H9 (cell line): Measurements from ENCODE around the gene ABHD5. TPM values are rescaled to one million over a fixed set of nuclear protein-coding genes. Genes with fewer than 3 reads are reported as not detected.

Source experiments
- DNase-seq: peaks from one replicate; pipeline ENCODE4 v3.0.0-alpha.2; 2017
- H2AFZ ChIP-seq: one replicate; pipeline ENCODE4 v1.6.1; 2013; ENCODE audit warnings: mild to moderate bottlenecking, low read length, control low read depth, moderate library complexity
- H2AK5ac ChIP-seq: 2 replicates; pipeline ENCODE4 v1.6.1; 2013; ENCODE audit warnings: low read length, control low read depth, mixed read lengths; ENCODE audit not compliant: insufficient read length
- H2BK120ac ChIP-seq: one replicate; pipeline ENCODE4 v1.6.1; 2013; ENCODE audit warnings: low read depth, mild to moderate bottlenecking, low read length, control low read depth, inconsistent platforms; ENCODE audit not compliant: poor library complexity, severe bottlenecking
- H2BK12ac ChIP-seq: 2 replicates; pipeline ENCODE4 v1.6.1; 2013; ENCODE audit warnings: low read length, control low read depth, mixed read lengths, low read depth; ENCODE audit not compliant: insufficient read length
- H2BK15ac ChIP-seq: 2 replicates; pipeline ENCODE4 v1.6.1; 2013; ENCODE audit warnings: low read depth, low read length, control low read depth
- H2BK20ac ChIP-seq: one replicate; pipeline ENCODE4 v1.6.1; 2013; ENCODE audit warnings: low read depth, mild to moderate bottlenecking, low read length, control low read depth, inconsistent platforms; ENCODE audit not compliant: poor library complexity, severe bottlenecking
- H2BK5ac ChIP-seq: 2 replicates; pipeline ENCODE4 v1.6.1; 2013; ENCODE audit warnings: low read length, control low read depth, mixed read lengths; ENCODE audit not compliant: insufficient read length
- H3K14ac ChIP-seq: 2 replicates; pipeline ENCODE4 v1.6.1; 2013; ENCODE audit warnings: low read length, control low read depth; ENCODE audit not compliant: insufficient read depth
- H3K18ac ChIP-seq: 2 replicates; pipeline ENCODE4 v1.6.1; 2013; ENCODE audit warnings: low read depth, mild to moderate bottlenecking, mixed read lengths, low read length, control low read depth; ENCODE audit not compliant: insufficient read length
- H3K23ac ChIP-seq: 2 replicates; pipeline ENCODE4 v1.6.1; 2013; ENCODE audit warnings: low read length, control low read depth, mixed read lengths, low read depth; ENCODE audit not compliant: insufficient read length
- H3K23me2 ChIP-seq: 2 replicates; pipeline ENCODE4 v1.6.1; 2013; ENCODE audit warnings: low read depth, mild to moderate bottlenecking, mixed read lengths, low read length, control low read depth; ENCODE audit not compliant: insufficient read length, poor library complexity, severe bottlenecking
- H3K27ac ChIP-seq: 2 replicates; pipeline ENCODE4 v1.5.1; 2013; ENCODE audit warnings: low read length, control low read depth, mixed read lengths, low read depth; ENCODE audit not compliant: insufficient read length
- H3K27me3 ChIP-seq: 2 replicates; pipeline ENCODE4 v1.6.1; 2013; ENCODE audit warnings: low read length, control low read depth, inconsistent platforms; ENCODE audit not compliant: insufficient read depth
- H3K4ac ChIP-seq: 2 replicates; pipeline ENCODE4 v1.6.1; 2013; ENCODE audit warnings: low read depth, mild to moderate bottlenecking, control low read depth, inconsistent platforms, low read length, moderate library complexity
- H3K4me1 ChIP-seq: 2 replicates; pipeline ENCODE4 v1.6.1; 2013; ENCODE audit warnings: low read length, control low read depth, inconsistent platforms; ENCODE audit not compliant: insufficient read depth
- H3K4me2 ChIP-seq: 2 replicates; pipeline ENCODE4 v1.6.1; 2013; ENCODE audit warnings: low read length, control low read depth, mixed read lengths; ENCODE audit not compliant: insufficient read length, insufficient read depth
- H3K56ac ChIP-seq: 2 replicates; pipeline ENCODE4 v1.6.1; 2013; ENCODE audit warnings: low read depth, mild to moderate bottlenecking, mixed read lengths, low read length, control low read depth; ENCODE audit not compliant: insufficient read length
- H3K79me1 ChIP-seq: 2 replicates; pipeline ENCODE4 v1.6.1; 2013; ENCODE audit warnings: low read depth, mild to moderate bottlenecking, moderate library complexity, low read length, control low read depth, inconsistent platforms; ENCODE audit not compliant: insufficient read depth, poor library complexity, severe bottlenecking
- H3K79me2 ChIP-seq: 2 replicates; pipeline ENCODE4 v1.6.1; 2013; ENCODE audit warnings: low read length, control low read depth, inconsistent platforms; ENCODE audit not compliant: insufficient read depth
- H3K9ac ChIP-seq: 2 replicates; pipeline ENCODE4 v1.6.1; 2013; ENCODE audit warnings: low read length, control low read depth, mixed read lengths; ENCODE audit not compliant: insufficient read length; ENCODE audit errors: extremely low read depth
- H3K9me3 ChIP-seq: one replicate; pipeline ENCODE4 v1.6.1; 2013; ENCODE audit warnings: low read depth, low read length, inconsistent platforms; ENCODE audit not compliant: control insufficient read depth
- H3T11ph ChIP-seq: one replicate; pipeline ENCODE4 v1.6.1; 2013; ENCODE audit warnings: mild to moderate bottlenecking, low read length, control low read depth, inconsistent platforms
- H4K20me1 ChIP-seq: one replicate; pipeline ENCODE4 v1.6.1; 2013; ENCODE audit not compliant: control insufficient read depth, insufficient read length, insufficient read depth
- H4K5ac ChIP-seq: 2 replicates; pipeline ENCODE4 v1.6.1; 2013; ENCODE audit warnings: low read depth, mild to moderate bottlenecking, mixed read lengths, low read length, control low read depth; ENCODE audit not compliant: insufficient read length
- H4K8ac ChIP-seq: replicated peaks from 2 replicates; pipeline ENCODE4 v1.6.1; 2013; ENCODE audit warnings: low read length, control low read depth, mixed read lengths, low read depth; ENCODE audit not compliant: insufficient read length
- H4K91ac ChIP-seq: 2 replicates; pipeline ENCODE4 v1.6.1; 2013; ENCODE audit warnings: low read depth, mild to moderate bottlenecking, moderate library complexity, mixed read lengths, low read length, control low read depth; ENCODE audit not compliant: insufficient read length
- H3K27ac Mint-ChIP-seq, 3 experiments: 2 replicates in 2 of 3; 3 replicates in 1 of 3; pipeline ENCODE4 v1.8.0; 2020 to 2021; ENCODE audit warnings: mixed read lengths in 3 of 3, mild to moderate bottlenecking in 1 of 3, moderate library complexity in 1 of 3
- H3K27me3 Mint-ChIP-seq: 2 replicates; pipeline ENCODE4 v1.8.0; 2021; ENCODE audit warnings: low read depth, mild to moderate bottlenecking, moderate library complexity, mixed read lengths
- H3K36me3 Mint-ChIP-seq, 3 experiments: 2 replicates in 2 of 3; 3 replicates in 1 of 3; pipeline ENCODE4 v1.8.0; 2020 to 2021; ENCODE audit warnings: low read depth in 3 of 3, mixed read lengths in 3 of 3; ENCODE audit not compliant: insufficient read depth in 1 of 3
- H3K4me1 Mint-ChIP-seq, 2 experiments: 2 replicates each; pipeline ENCODE4 v1.8.0; 2020; ENCODE audit warnings: mixed read lengths in 2 of 2
- H3K4me3 Mint-ChIP-seq, 2 experiments: 2 replicates in 1 of 2; 3 replicates in 1 of 2; pipeline ENCODE4 v1.8.0; 2020 to 2021; ENCODE audit warnings: mild to moderate bottlenecking in 2 of 2, mixed read lengths in 2 of 2, moderate library complexity in 1 of 2
- H3K9me3 Mint-ChIP-seq, 2 experiments: 2 replicates in 1 of 2; 3 replicates in 1 of 2; pipeline ENCODE4 v1.8.0; 2020; ENCODE audit warnings: mild to moderate bottlenecking in 2 of 2, mixed read lengths in 2 of 2, moderate library complexity in 1 of 2
- WGBS: extraction: QIAGEN DNeasy Blood & Tissue Kit; methylation state at CpG from one replicate; pipeline ENCODE4 v1.1.7; 2013; ENCODE audit warnings: missing lambda C conversion rate, low lambda C conversion rate, mixed read lengths; ENCODE audit not compliant: insufficient read length; ENCODE audit errors: extremely low coverage; 5-methylcytosine and 5-hydroxymethylcytosine counted together
- total RNA-seq: library from RNA; stranded (reverse); gene quantifications from 2 replicates; pipeline ENCODE4 v1.2.1, GENCODE V29; 2021
- TF ChIP-seq, protein P1 (sequence below): fragments of 200-600 bp; sonication (generic); conservative IDR thresholded peaks from 3 replicates; pipeline ENCODE4 v1.8.0; 2021; ENCODE audit warnings: antibody characterized with exemption, mild to moderate bottlenecking

ABHD5 gene
- total RNA-seq, 1 experiment from 2014 or later, result 13.1 TPM

DNA sequence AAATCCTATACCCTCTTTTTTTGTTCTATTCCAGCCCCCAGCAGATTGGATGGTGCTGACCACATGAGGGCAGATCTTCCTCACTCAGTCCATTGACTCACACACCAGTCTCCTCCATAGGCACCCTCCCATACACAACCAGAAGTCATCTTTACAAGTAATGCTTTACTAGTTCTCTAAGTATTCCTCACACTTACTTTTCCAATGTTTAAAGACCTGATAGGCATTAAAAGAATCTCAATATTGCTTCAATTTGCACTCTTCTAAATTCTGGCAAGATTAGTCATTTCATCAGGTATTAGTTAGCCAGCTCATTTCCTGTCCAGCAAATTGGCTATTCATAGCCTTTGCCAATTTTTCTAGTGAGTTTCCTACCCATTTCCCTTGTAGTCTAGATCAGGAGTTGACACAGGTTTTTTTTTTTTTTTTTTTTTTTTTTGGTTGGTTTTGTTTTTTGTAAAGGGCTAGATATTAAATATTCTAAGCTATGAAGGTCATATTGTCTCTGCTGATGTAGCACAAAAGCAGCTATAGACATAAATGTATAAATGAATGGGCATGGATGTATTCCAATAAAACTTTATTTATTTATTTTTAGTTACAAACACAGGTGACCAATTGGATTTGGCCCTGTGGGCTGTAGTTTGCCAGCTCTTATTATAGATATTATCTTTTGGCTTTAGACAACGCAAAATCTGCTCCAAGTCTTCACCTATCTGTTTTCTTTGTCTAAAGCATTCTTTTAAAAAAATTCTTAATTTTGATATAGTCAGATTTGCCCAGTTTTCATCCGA, 76.1 kb downstream of the ABHD5 start:
- Mint-ChIP-seq H3K27me3 (peaks cover 9% of the 10 kb centered on the region), H3K9me3 (no peaks in the 10 kb centered on the region), H3K27ac (no peak overlapping the region), H3K36me3 (no peaks in the 10 kb centered on the region), H3K4me3 (no peak overlapping the region), H3K4me1 (peaks cover 13 to 14% of the 10 kb centered on the region in 2 experiments)
- Histone ChIP-seq H3K9ac (no peak overlapping the region), H3K23ac (no peak overlapping the region), H3K14ac (no peak overlapping the region), H2BK5ac (no peak overlapping the region), H3K4me2 (no peak overlapping the region), H3K79me1 (no peaks in the 10 kb centered on the region), H3K18ac (no peak overlapping the region), H3K56ac (no peak overlapping the region), H4K8ac (no peak overlapping the region), H2AFZ (no peak overlapping the region), H2AK5ac (no peak overlapping the region), H3K4me1 (no peaks in the 10 kb centered on the region), H2BK12ac (no peak overlapping the region), H4K5ac (no peak overlapping the region), H2BK15ac (no peak overlapping the region), H2BK20ac (no peak overlapping the region), H3K27ac (no peak overlapping the region), H4K91ac (no peak overlapping the region), H3K27me3 (no peaks in the 10 kb centered on the region), H4K20me1 (no peaks in the 10 kb centered on the region), H3K23me2 (no peaks in the 10 kb centered on the region), H3K9me3 (no peaks in the 10 kb centered on the region), H2BK120ac (no peak overlapping the region), H3T11ph (no peak overlapping the region), H3K4ac (no peak overlapping the region), H3K79me2 (no peaks in the 10 kb centered on the region)
- no peak for DNase-seq
- TF ChIP-seq, protein P1, sequence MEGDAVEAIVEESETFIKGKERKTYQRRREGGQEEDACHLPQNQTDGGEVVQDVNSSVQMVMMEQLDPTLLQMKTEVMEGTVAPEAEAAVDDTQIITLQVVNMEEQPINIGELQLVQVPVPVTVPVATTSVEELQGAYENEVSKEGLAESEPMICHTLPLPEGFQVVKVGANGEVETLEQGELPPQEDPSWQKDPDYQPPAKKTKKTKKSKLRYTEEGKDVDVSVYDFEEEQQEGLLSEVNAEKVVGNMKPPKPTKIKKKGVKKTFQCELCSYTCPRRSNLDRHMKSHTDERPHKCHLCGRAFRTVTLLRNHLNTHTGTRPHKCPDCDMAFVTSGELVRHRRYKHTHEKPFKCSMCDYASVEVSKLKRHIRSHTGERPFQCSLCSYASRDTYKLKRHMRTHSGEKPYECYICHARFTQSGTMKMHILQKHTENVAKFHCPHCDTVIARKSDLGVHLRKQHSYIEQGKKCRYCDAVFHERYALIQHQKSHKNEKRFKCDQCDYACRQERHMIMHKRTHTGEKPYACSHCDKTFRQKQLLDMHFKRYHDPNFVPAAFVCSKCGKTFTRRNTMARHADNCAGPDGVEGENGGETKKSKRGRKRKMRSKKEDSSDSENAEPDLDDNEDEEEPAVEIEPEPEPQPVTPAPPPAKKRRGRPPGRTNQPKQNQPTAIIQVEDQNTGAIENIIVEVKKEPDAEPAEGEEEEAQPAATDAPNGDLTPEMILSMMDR, result no peak
- WGBS, result no CpG with 5 or more reads among the region's 2 CpGs
